HG02970 (cell line): ENCODE data around the gene EML1.

ENCODE experiments used
- ATAC-seq: cut with Tn5 transposase; IDR thresholded peaks from one replicate; pipeline ENCODE4 v1.9.1; 2021; ENCODE audit warnings: mild to moderate bottlenecking, moderate library complexity, moderate number of reproducible peaks; ENCODE audit not compliant: unreplicated experiment, low FRiP score

EML1 gene

GRCh38 chr14:99976681-99977080 is 183.5 kb downstream of the EML1 start:
- ATAC-seq: no peak

GRCh38 chr14:99980299-99980698 is 187.1 kb downstream of the EML1 start:
- no peak for ATAC-seq

GRCh38 chr14:99981806-99982205 is 188.6 kb downstream of the EML1 start:
- ATAC-seq: no peak

GRCh38 chr14:99982537-99983250 is 189.5 kb downstream of the EML1 start:
- ATAC-seq: no peak

GRCh38 chr14:99983251-99984015 is 190.2 kb downstream of the EML1 start:
- no peak for ATAC-seq

GRCh38 chr14:99984036-99984435 is 190.8 kb downstream of the EML1 start:
- ATAC-seq: no peak

- no peak for ATAC-seq
Observed at GRCh38 chr14:99986396-99986795, 193.2 kb downstream of the EML1 start.

GRCh38 chr14:99989032-99989431 is 195.8 kb downstream of the EML1 start:
- ATAC-seq: no peak

- no peak for ATAC-seq
Observed at GRCh38 chr14:99990268-99991170, 197.3 kb downstream of the EML1 start.

- no peak for ATAC-seq
Observed at GRCh38 chr14:99991331-99991730, 198.1 kb downstream of the EML1 start.
